ENCODE results near the gene PIP5K1B.

DNA sequence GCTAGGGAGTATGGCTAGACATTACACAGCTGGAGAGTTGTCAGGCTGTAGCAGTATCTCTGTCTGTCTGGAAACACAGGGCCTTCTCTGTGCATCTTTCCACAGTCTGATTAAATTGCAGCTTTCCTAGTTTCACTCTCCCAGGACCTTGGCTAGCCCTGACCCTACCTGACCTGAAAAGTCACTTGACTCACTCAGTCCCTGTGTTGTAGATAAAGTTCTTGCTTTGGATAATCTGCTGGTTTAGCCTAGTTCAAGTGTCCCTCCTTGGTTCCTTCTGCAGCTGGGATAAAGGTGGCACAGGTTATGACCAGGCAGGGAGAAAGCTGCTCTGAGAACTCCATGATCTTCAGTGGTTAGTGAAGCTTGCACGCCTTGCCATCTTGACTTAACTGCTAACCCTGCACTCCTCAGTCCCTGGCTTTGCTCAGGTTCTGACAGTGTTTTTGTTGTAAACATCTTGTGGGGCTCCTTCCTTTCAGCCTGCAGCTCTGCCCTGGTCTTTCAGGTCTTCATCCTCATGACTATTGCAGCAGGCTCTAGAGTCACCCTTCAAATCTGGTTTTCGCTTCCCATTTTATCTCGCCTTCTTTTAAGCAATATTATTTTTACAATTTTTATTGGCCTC, 101.0 kb downstream of the PIP5K1B start:
- no peak for TF ChIP-seq EZH2 (IDR thresholded peaks at IDR 0.05)
- TF ChIP-seq POLR2AphosphoS5 (IDR thresholded peaks at IDR 0.05; ENCODE audit: borderline replicate concordance, low read depth, low read length), result no peak
- no peak for TF ChIP-seq FOXP2 (optimal IDR thresholded peaks at IDR 0.05; ENCODE audit: control extremely low read depth, extremely low read length, insufficient read depth)
